IPS-18a (cell line): ENCODE measurements around the gene USP9X.
"Not testable (repeated sequence)": the region's sequence is repeated elsewhere in the genome, so short reads cannot be mapped to it uniquely, and the experiment has no call there.

Experiments used
- H3K27ac ChIP-seq: one replicate; pipeline ENCODE4 v1.5.1; 2013; ENCODE audit warnings: low read length
- H3K27me3 ChIP-seq: one replicate; pipeline ENCODE4 v1.6.1; 2013; ENCODE audit warnings: mild to moderate bottlenecking, low read length; ENCODE audit not compliant: control insufficient read depth, insufficient read depth
- H3K36me3 ChIP-seq: one replicate; pipeline ENCODE4 v1.6.1; 2013; ENCODE audit warnings: low read depth, low read length; ENCODE audit not compliant: control insufficient read depth
- H3K4me1 ChIP-seq: one replicate; pipeline ENCODE4 v1.6.1; 2013; ENCODE audit warnings: low read depth, low read length; ENCODE audit not compliant: control insufficient read depth
- H3K4me3 ChIP-seq: one replicate; pipeline ENCODE4 v1.5.1; 2013; ENCODE audit warnings: low read length
- H3K9ac ChIP-seq: one replicate; pipeline ENCODE4 v1.6.1; 2013; ENCODE audit warnings: mild to moderate bottlenecking, low read length, moderate library complexity
- H3K9me3 ChIP-seq: one replicate; pipeline ENCODE4 v1.6.1; 2013; ENCODE audit warnings: low read depth, low read length; ENCODE audit not compliant: control insufficient read depth

Gene USP9X

GRCh38 chrX:41063276-41063675 lies 22.0 kb upstream of the USP9X start:
- H3K36me3 ChIP-seq, H3K4me3 ChIP-seq, H3K27ac ChIP-seq, H3K4me1 ChIP-seq, H3K27me3 ChIP-seq, H3K9me3 ChIP-seq, H3K9ac ChIP-seq: not testable (repeated sequence)

- H3K4me1 ChIP-seq, result no peaks in the 10 kb centered on the region
- no peak overlapping the region for H3K4me3 ChIP-seq
- H3K27ac ChIP-seq, result no peak overlapping the region
- no peak overlapping the region for H3K9ac ChIP-seq
- no peaks in the 10 kb centered on the region for H3K36me3 ChIP-seq
- no peaks in the 10 kb centered on the region for H3K27me3 ChIP-seq
- H3K9me3 ChIP-seq, result no peaks in the 10 kb centered on the region
Observed at GRCh38 chrX:41064018-41064417, 21.2 kb upstream of the USP9X start.

DNA sequence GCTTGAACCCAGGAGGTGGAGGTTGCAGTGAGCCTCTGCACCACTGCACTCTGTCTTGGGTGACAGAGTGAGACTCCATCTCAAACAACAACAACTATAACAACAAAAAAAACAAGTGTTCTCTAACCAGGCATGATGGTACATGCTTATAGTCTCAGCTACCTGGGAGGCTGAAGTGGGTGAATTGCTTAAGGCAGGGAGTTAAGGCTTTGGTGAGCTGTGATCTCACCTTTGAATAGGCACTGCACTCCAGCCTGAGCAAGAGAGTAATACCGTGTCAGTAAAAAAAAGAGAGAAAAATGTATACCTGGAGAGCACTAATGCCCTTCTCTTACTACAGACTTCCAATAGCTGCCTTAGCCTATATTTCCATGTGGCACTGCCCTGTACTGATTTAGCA lies 18.9 kb upstream of the USP9X start:
- H3K4me3 ChIP-seq, result no peak overlapping the region
- H3K4me1 ChIP-seq, result no peaks in the 10 kb centered on the region
- no peaks in the 10 kb centered on the region for H3K27me3 ChIP-seq
- no peak overlapping the region for H3K27ac ChIP-seq
- no peak overlapping the region for H3K9ac ChIP-seq
- no peaks in the 10 kb centered on the region for H3K36me3 ChIP-seq
- no peaks in the 10 kb centered on the region for H3K9me3 ChIP-seq

DNA sequence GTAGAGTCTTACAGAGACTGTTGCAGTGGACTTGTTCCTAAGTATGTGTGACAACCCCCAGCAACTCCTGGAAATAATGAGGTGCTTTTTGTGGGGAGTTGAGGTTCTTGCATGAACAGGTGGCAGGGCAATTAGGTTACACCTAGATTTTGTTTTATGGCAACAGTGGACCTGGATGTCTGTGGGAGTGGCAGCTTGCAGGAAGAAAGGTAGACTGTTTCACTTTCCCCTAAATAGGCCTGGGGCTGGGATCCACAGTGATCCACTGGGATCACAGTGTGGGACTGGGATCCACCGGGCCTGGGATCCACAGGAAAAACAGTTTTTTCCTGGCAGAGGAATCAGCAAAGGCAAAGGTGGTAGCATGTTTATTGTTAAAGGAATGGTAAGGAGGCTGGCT lies 18.3 kb upstream of the USP9X start:
- Histone ChIP-seq H3K9ac (no peak overlapping the region), H3K9me3 (no peaks in the 10 kb centered on the region), H3K4me3 (no peak overlapping the region), H3K4me1 (no peaks in the 10 kb centered on the region), H3K27me3 (no peaks in the 10 kb centered on the region), H3K36me3 (no peaks in the 10 kb centered on the region), H3K27ac (no peak overlapping the region)

- Histone ChIP-seq H3K9me3 (no peaks in the 10 kb centered on the region), H3K9ac (no peak overlapping the region), H3K27me3 (no peaks in the 10 kb centered on the region), H3K4me1 (no peaks in the 10 kb centered on the region), H3K36me3 (no peaks in the 10 kb centered on the region), H3K27ac (no peak overlapping the region), H3K4me3 (no peak overlapping the region)
Observed at GRCh38 chrX:41067721-41068120, 17.5 kb upstream of the USP9X start.

GRCh38 chrX:41076742-41077141 lies 8.5 kb upstream of the USP9X start:
- Histone ChIP-seq H3K4me3 (no peak overlapping the region), H3K27me3 (no peaks in the 10 kb centered on the region), H3K27ac (no peak overlapping the region), H3K9me3 (no peaks in the 10 kb centered on the region), H3K36me3 (no peaks in the 10 kb centered on the region), H3K9ac (no peak overlapping the region), H3K4me1 (peaks cover 2% of the 10 kb centered on the region)

GRCh38 chrX:41081821-41082220 lies 3.4 kb upstream of the USP9X start:
- H3K4me1 ChIP-seq, result peaks cover 2% of the 10 kb centered on the region
- H3K36me3 ChIP-seq, result no peaks in the 10 kb centered on the region
- no peak overlapping the region for H3K4me3 ChIP-seq
- H3K9ac ChIP-seq, result no peak overlapping the region
- no peaks in the 10 kb centered on the region for H3K27me3 ChIP-seq
- H3K27ac ChIP-seq, result no peak overlapping the region
- H3K9me3 ChIP-seq, result no peaks in the 10 kb centered on the region

GRCh38 chrX:41082783-41083182 lies 2.5 kb upstream of the USP9X start:
- Histone ChIP-seq H3K4me1 (peaks cover 2% of the 10 kb centered on the region), H3K9ac (no peak overlapping the region), H3K36me3 (peaks cover 3% of the 10 kb centered on the region), H3K4me3 (no peak overlapping the region), H3K27me3 (no peaks in the 10 kb centered on the region), H3K9me3 (no peaks in the 10 kb centered on the region), H3K27ac (no peak overlapping the region)

DNA sequence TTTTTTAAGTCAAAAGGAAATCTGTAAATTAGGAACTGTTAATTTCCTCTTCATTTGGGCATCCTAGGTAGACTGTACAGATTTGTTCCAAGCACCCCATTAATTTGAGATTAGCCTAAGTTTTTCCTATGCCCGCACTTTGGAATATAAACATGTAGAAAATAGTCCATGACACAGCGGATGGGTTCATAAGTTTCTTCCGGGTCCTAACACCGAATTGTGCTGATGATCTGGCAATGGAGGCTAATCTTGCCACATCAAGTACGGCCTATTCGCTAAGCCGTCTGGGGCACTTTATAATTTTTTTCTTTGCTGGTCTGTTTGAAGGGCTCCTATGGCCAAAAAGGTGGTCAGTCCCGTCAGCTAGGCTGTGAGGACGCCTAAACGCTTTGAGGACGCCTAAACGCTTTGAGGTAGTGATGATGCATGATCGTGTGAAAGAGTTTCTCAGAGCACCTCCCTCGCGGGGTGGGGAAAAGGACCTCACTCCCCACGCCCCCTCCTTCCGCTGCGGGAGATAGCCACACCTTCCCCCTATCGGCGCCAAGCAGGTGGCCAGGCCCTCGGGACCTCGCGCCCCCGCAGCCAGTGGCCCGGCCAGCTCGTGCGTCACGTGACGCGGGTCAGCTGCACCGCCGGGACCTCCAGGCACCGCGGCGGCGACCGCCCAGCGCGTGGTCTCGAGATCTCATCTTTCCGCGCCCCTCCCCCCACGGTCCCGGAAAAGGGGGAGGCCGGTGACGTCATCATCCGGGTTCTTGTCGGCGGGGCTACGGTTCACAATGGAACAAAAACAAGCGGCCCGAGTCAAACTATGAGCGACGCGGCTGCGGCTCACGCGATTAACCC lies 977 bp upstream of the USP9X start:
- peak overlapping the region; percentile 95 for H3K9ac ChIP-seq
- H3K27ac ChIP-seq, result peak overlapping the region; percentile 87
- H3K9me3 ChIP-seq, result no peaks in the 10 kb centered on the region
- H3K27me3 ChIP-seq, result no peaks in the 10 kb centered on the region
- peak overlapping the region; percentile 81 for H3K4me3 ChIP-seq
- H3K36me3 ChIP-seq, result peaks cover 13% of the 10 kb centered on the region
- H3K4me1 ChIP-seq, result peaks cover 2% of the 10 kb centered on the region

GRCh38 chrX:41085512-41085877 lies 250 bp downstream of the USP9X start:
- Histone ChIP-seq H3K4me1 (peaks cover 2% of the 10 kb centered on the region), H3K27ac (no peak overlapping the region), H3K9ac (peak overlapping the region; percentile 63), H3K4me3 (peak overlapping the region; percentile 74), H3K27me3 (no peaks in the 10 kb centered on the region), H3K9me3 (no peaks in the 10 kb centered on the region), H3K36me3 (peaks cover 13% of the 10 kb centered on the region)

DNA sequence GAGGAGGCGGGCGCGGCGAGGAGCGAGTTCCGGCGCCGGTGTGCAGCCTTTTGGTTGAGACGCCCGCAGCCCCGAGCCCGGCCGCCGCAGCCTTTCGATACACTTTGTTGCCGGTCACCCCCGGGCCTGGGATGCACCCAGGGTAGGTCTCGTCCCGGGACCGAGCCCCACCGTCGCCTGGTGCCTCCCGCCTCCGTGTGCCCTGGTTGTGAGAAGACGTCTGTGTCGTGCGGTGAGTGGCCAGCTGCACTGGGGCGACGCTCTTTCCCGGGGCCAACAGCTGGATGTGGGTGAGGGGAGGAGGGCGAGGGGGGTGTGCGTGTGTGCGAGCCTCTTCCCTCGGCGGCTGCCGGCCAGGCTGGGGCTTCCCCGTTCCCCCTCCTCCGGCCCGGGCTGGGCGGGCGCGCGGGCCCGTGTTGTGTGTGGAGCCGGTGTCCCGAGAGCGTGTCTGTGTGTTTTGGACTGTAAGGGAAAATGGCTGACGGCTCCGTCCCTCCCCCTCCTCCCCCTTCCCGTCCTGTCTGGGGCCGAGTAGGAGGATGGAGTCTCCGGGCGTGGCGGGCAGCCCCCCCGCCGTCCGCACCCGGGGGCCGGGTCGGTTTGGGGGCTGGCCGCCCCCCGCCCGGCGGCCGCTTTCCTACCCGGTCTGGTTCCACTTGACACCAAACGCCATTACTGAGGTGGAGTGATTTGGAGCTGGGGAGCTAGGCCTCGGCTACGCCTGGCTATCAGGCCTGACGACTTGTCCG lies 807 bp downstream of the USP9X start:
- H3K27ac ChIP-seq, result no peak overlapping the region
- H3K4me1 ChIP-seq, result peaks cover 2% of the 10 kb centered on the region

GRCh38 chrX:41086627-41086932 lies 1.3 kb downstream of the USP9X start:
- peak overlapping the region; percentile 63 for H3K9ac ChIP-seq
- H3K9me3 ChIP-seq, result no peaks in the 10 kb centered on the region
- H3K4me3 ChIP-seq, result peak overlapping the region; percentile 74
- no peak overlapping the region for H3K27ac ChIP-seq
- H3K27me3 ChIP-seq, result no peaks in the 10 kb centered on the region
- peaks cover 16% of the 10 kb centered on the region for H3K36me3 ChIP-seq
- H3K4me1 ChIP-seq, result peaks cover 2% of the 10 kb centered on the region

More for the DNA sequence above, 807 bp downstream of the USP9X start:
- Histone ChIP-seq H3K4me3 (peak overlapping the region; percentile 74), H3K36me3 (peaks cover 13% of the 10 kb centered on the region), H3K9me3 (no peaks in the 10 kb centered on the region), H3K27me3 (no peaks in the 10 kb centered on the region), H3K9ac (peak overlapping the region; percentile 63)
